HG03159 (cell line): Measurements from ENCODE around the gene MPL.

Source experiments
- ATAC-seq: cut with Tn5 transposase; IDR thresholded peaks from one replicate; pipeline ENCODE4 v1.9.1; 2021; ENCODE audit warnings: mild to moderate bottlenecking, moderate library complexity; ENCODE audit not compliant: unreplicated experiment

Gene MPL

DNA sequence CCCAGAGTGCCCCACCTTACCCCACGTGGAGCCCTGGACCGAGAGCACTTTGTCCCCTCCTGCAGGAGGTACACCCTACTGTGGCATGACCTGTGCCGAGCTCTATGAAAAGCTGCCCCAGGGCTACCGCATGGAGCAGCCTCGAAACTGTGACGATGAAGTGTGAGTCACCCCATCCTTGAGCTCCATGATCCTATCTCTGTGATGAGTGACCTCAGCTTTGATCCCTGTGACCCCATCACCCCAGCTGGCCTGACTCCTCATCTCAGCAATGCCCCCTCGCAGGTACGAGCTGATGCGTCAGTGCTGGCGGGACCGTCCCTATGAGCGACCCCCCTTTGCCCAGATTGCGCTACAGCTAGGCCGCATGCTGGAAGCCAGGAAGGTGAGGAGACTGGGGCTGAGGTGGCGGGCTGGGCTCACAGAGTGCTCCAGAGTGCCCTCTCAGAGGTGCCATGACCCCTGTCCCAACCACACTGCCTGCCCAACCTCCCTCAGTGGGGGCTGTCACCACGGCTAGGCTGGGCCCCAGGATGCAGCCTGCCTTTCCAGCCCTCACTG, 16.2 kb upstream of the MPL start:
- no peak for ATAC-seq

DNA sequence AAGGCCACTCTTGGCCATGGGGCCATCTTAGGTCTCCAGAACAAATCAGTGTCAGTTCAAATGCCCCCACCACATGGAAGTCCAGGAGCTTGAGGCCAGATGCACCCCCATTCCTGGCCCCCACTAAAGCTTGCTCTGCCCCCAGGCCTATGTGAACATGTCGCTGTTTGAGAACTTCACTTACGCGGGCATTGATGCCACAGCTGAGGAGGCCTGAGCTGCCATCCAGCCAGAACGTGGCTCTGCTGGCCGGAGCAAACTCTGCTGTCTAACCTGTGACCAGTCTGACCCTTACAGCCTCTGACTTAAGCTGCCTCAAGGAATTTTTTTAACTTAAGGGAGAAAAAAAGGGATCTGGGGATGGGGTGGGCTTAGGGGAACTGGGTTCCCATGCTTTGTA, 15.1 kb upstream of the MPL start:
- no peak for ATAC-seq

DNA sequence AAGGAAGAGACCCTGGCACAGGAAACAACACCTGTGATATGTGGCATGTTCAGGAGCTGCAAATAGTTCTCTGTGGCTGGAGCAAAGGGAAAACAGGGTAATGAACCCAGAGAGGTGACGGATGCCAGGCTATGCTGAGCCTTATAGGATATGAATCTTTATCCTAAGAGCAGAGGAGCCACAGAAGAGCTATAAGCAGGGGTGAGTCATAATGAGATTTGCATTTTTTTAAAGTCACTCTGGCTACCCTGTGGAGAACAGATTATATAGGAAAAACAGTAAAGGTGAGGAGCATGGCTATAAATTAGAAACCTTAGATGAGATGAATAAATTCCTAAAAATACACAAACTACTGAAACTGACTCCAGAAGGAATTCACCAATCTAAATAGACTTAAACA, 12.8 kb upstream of the MPL start:
- ATAC-seq, result no peak

DNA sequence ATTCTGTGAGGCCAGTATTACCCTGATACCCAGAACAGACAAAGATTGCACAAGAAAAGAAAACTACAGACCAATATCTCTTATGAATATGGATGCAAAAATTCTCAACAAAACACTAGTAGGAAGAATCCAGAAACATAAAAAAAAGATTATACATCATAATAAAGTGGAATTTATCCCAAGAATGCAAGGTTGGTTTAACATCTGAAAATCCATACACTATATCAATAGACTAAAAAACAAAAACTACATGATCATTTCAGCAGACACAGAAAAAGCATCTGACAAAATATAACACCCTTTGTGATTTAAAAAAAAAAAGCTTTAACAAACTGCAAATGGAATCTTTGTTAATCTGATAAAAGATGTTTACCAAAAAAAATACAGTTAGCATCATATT, 12.2 kb upstream of the MPL start:
- no peak for ATAC-seq

DNA sequence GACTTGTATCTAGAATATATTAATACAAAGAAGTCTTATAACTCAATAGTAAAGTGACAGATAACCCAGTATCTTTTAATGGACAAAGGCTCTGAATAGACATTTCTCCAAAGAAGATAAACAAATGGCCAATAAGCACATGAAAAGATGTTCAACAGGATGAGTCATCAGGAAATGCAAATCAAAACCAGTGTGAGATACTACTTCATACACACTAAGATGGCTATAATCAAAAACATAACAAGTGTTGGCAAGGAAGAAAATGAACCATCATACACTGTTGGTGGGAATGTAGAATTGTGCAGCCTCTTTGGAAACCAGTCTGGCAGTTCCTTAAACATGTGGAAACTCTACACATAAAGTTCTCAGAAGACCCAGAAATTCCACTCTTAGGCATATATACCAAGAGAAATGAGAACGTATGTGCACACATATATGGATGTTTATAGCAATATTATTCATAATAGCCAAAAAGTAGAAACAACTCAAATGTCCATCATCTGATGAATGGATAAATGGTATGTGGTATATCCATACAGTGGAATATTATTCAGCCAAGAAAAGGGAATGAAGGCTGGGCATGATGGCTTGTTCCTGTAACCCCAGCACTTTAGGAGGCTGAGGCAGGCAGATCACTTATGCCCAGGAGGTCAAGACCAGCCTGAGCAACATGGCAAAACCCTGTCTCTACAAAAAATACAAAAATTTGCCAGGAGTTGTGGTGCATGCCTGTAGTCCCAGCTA, 9.9 kb upstream of the MPL start:
- ATAC-seq, result no peak

DNA sequence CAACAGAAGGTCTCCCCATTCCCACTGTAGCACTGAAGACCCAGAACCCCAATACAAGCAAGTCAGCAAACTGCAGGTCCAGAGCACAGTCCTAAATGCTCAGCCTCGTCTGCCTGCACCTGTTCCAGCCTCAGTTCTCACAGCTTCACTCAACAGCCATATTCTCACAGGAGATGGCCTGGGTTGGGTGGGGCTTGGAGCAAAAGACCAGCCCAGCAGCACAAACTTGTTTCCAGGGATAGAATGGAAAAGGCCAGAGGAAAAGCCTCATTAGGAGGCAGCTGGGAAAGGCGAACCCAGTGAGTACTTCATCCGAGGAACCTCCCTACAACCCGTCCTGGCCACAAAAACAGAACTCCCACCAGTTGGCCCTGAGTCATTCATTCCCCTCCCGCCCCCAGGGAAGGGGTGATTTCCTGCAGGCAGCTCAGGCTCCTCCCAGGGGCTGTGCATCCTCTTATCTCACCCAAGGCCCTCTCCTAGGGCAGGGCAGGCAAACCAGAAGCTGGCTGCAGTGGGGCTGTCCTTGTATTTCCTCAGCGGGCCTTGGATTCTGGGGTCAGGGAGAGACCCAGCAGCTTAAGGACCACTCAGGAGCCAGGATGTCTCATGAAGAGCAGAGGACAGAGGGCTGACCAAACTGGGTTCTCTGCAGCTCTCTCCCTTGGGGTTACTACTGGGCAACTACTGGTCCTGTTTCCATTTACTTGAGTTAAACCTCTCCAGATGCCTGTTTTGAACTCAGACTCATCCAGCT, 7.4 kb upstream of the MPL start:
- no peak for ATAC-seq

DNA sequence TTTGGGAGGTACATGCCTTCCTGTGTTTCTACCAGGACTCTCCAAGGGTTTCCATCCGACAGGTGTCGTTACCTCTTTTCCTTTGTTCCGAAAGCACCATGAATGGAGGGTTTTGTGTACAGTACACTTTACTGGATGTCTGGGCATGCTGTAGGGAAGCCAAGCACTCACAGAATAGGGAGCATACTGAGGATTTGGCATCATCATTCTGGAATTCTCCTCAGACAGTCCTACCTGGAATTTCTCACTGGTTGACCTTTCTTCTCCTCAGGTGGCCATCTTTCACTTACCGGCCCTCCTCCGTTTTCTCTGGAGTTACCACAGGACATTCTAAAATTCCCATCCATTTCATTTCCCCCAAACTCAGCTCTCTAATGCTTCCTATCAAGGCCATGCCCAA, 5.9 kb upstream of the MPL start:
- no peak for ATAC-seq

DNA sequence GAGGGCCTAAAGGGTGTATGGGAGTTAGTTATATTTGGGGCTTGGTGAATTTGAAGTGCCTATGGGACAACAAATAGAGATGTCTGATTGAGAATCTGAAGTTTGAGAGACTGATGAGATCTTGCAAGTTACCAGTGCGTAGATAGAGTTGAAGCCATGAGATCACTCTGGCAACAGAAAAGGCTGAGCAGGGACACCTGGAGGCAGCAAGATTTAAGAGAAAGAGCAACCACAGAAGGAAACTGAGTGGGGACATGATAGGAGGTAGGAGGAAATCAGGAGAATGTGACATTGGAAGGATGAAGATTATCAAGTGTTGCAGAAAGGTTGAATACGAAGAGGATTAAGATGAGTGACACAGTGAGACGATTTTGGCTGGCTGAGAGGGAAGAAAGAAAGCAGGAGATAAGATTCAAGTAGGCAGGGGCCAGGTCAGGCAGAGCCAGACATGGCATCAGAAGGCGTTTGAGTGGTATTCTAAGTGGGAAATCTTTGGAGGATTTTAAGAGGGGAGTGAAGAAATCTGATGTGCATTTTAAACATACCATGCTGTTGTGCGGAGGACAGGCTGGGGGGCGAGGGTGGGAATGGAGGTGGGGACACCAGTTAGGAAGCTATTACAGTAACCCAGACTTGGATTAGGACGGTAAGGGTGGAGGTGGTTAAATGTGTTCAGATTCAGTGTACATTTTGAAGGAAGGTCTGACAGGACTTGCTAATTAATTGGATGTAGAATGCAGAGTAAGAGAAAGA, 3.0 kb upstream of the MPL start:
- ATAC-seq, result no peak

DNA sequence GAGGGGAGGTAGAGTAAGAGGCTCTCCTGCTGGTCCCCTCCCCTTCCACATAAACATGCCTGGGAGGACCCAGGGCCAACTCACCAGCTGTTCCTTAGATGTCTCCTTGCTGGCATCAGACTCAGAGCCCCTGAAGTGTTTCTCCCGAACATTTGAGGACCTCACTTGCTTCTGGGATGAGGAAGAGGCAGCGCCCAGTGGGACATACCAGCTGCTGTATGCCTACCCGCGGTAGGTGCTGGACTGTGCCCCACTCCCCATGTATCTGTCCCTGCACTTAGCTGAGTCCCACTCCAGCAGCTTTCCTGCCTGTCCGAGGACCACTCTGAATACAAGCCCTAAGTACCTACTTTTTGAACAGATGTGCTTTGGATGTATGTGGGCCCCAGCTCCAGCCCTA, 383 bp downstream of the MPL start:
- no peak for ATAC-seq

DNA sequence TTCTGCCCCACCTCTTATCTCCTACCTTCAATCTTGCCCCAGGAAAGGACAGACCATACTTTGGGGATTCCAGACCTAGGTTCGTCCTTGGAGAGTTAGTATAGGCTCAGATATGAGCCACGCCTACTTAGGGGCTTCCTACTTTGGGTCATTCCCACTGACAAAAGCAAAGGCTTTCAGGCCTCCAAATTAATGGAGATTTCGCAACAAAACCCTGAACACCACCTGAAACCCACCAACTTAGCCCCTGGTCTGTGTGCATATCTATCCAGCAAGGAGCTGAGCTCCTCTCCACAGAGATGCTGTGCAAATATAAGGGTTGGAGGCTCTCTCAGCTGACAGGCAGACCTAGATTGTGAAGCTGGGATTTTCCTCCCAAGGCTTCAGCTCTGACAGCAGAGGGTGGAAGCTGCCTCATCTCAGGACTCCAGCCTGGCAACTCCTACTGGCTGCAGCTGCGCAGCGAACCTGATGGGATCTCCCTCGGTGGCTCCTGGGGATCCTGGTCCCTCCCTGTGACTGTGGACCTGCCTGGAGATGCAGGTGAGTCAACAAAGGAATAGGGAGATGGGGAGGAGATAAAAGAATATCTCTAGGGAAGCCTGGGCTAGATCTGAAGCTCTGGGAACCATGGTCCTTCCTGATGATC, 2.1 kb downstream of the MPL start:
- ATAC-seq, result no peak

DNA sequence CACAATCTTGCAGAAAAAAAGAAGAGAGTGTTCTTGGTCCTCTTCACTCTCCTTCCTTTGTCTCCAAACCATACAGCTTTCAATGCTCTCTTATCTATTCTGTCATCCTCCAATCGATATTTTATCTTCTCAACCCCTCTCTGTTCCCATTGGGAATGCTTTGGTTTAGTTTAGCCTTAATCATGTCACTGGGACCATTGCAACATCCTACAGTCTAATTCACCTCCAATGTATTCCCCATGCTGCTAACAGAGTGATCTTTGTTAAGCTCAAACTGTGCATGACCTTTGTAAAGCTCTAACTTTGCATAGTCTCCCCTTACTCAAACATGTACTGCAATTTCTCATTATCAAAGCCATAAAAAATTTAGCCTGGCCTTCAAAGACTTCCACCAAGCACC, 2.9 kb downstream of the MPL start:
- ATAC-seq, result no peak

DNA sequence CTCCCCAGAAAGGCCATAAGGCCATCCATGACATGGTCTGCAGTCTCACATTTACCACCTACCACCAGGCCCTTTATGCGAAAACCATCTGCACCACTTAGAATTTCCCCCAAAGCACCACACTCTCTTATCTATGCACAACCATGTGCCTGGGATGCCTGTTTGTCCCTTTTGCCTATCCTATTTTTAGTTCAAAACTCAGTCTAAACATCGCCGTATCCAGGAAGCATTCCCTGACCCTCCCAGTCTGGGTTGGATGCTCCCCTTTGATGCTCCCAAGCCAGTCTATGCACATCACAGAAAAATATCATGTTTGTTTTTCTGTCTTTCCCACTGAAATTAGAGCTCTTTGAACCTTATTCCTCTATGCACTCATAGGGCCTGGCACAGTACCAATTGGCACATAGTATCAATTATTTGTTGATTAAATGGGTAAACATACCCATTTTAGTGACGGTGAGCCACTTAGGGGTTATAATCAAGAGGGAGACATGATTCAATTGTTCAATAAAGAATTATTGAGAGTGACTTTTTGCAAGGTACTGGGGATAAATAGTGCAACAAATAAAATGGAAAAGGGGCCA, 6.7 kb downstream of the MPL start:
- no peak for ATAC-seq

DNA sequence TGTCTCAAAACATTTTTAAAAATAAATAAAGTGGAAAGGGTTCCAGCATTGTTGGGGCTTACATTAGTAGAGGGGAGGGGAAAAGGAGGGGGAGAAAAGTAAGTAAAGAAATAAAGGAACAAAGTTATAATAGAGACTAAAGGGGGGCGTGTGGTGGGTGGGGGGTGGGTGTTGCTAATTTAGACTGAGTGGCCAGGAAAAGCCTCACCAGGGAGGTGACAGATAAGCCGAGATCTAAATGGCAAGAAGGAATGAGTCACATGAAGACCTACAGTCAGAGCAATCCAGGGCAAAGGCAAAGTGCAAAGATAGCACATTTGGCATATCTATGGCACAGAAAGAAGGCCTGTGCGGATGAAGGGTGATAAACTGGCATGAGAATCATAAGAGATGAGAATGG, 7.5 kb downstream of the MPL start:
- ATAC-seq, result no peak

DNA sequence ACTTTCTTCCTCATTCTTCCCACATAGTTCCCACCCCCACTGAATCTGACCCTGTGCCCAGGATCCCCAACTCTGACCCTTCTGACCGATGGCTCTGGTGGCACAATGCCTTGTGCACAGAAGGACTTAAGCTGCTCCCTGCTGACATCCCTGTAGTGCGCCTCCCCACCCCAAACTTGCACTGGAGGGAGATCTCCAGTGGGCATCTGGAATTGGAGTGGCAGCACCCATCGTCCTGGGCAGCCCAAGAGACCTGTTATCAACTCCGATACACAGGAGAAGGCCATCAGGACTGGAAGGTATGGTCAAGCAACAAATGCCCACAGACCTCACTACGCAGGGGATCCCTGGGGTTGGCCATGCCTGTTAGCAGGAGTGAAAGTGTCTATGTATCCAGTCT, 9.0 kb downstream of the MPL start:
- ATAC-seq, result no peak

DNA sequence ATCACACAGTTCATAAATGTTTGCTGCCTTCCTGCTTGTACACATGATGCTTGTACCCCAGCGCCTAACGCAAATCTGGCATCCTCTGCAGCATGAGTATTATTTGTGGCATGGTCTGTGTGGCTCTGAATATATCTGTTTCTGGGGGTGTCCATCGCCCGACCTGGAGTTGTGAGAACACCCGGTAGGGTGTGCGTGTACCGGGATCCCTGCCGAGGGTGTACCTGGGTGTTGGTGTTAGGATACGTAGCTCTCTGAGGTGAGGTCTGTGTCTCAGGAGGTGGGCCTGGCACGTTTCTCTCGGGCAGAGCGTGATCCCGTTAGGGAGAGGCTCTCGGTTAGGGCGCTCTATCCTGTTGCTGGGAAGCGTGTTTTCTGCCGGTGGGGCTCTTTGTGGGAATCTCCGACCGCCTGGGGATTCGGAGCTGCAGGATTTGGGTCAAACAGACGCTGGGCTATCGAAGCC, 10.8 kb downstream of the MPL start:
- ATAC-seq, result no peak

DNA sequence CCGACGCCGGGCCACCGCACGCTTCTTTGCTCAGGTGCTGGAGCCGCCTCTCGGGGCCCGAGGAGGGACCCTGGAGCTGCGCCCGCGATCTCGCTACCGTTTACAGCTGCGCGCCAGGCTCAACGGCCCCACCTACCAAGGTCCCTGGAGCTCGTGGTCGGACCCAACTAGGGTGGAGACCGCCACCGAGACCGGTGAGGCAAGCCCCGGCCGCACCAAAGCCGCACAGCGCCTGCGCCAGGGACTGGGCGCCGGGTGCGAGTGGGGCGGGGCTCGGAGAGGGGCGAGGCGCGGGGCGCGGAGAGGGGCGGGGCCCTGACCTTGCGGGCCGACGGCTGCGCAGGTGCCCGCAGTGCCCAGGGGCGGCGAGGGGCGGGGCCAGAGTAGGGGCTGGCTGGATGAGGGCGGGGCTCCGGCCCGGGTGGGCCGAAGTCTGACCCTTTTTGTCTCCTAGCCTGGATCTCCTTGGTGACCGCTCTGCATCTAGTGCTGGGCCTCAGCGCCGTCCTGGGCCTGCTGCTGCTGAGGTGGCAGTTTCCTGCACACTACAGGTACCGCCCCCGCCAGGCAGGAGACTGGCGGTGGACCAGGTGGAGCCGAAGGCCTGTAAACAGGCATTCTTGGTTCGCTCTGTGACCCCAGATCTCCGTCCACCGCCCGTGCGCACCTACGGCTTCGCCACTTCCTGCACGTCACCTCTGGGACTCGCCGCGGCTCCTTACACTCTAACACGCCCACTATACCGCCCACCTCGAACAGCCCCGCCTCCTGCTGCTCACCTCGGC, 11.4 kb downstream of the MPL start:
- peak; percentile 72 for ATAC-seq

DNA sequence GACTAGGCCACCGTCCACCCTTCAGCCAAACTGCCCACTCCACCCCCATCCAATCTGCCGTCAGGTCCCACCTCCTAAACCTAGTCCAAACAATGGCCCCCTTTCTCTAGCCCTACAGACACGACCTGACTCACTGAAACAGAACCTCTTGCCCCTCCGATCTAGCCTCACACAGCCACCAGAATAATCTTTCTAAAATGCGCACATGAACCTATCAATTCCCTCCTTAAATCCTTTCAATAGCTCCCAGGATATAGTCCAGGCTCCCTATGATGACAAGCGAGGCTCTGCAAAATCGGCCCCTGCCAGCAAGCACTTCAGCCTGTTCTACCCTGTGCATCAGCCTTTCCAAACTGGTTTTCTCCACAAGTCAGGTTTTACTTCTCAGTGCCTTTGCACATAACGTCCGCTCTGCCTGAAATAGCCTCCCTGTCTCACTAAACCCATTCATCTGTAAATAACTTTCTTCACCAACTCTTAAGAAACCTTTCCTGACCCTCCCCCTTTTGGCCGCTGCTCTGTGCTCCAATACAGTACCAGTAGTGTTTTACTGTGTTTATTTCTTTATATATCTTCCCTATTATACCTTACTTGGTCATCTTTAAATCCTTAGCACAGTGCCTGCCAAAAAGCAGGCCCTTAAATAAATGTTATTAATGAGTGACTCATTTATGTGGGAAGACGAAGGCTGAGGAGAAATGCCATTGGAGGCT, 12.1 kb downstream of the MPL start:
- ATAC-seq, result no peak

DNA sequence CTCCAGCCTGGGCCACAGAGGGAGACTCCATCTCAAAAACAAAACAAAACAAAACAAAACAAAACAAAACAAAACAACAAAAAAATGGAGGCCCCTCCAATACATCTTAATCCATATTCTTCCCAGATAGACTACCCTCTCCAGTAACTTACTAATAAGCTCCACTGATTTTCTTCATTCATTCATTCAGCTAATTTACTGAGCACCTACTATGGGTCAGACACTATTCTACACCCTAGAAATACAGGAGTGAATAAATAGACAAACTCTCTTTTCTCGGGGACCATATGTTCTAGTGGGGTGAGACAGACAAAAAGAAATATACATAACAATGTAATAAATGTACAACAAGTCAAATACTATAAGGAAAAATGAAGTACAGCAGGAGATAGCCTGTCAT, 13.4 kb downstream of the MPL start:
- no peak for ATAC-seq
